Activated CD4-positive, alpha-beta memory T cell treated with anti-CD3 and anti-CD28 coated beads for 36 hours (primary cell): ENCODE data around the gene HOXA6. TPM values are rescaled to one million over a fixed set of nuclear protein-coding genes. Genes with fewer than 3 reads are reported as not detected.

Experiments
- CTCF ChIA-PET: fragments of 350-600 bp; sonication (Branson Sonifier 250); formaldehyde crosslinking; loops from one replicate; lab custom pipeline; 2021; ENCODE audit warnings: antibody characterized with exemption, inconsistent platforms; lab: Charles Lee
- POLR2A ChIA-PET: fragments of 350-600 bp; sonication (Branson Sonifier 250); formaldehyde crosslinking; loops from one replicate; lab custom pipeline; 2021; ENCODE audit warnings: antibody characterized with exemption; lab: Charles Lee
- DNase-seq: peaks from one replicate; pipeline ENCODE4 v3.0.0-alpha.2; 2020
- H3K27ac Mint-ChIP-seq: one replicate; pipeline ENCODE4 v1.8.0; 2021; ENCODE audit warnings: mixed read lengths
- H3K27me3 Mint-ChIP-seq: one replicate; pipeline ENCODE4 v1.8.0; 2021; ENCODE audit warnings: mixed read lengths
- H3K36me3 Mint-ChIP-seq: one replicate; pipeline ENCODE4 v1.8.0; 2021; ENCODE audit warnings: mixed read lengths
- H3K4me1 Mint-ChIP-seq: one replicate; pipeline ENCODE4 v1.8.0; 2021; ENCODE audit warnings: low read depth, mixed read lengths
- H3K4me3 Mint-ChIP-seq: one replicate; pipeline ENCODE4 v1.8.0; 2021; ENCODE audit warnings: mild to moderate bottlenecking, mixed read lengths
- H3K9me3 Mint-ChIP-seq: one replicate; pipeline ENCODE4 v1.8.0; 2021; ENCODE audit warnings: mixed read lengths
- intact Hi-C: fragments of 100-400 bp; cut with micrococcal nuclease; formaldehyde crosslinking; loops from one replicate; pipeline ENCODE4 v1.15.1; 2023
- total RNA-seq, 2 experiments: library from RNA; stranded (reverse); gene quantifications; one replicate each; pipeline ENCODE4 v1.2.3, GENCODE V29; 2021

The HOXA6 gene
- total RNA-seq, 2 experiments from 2014 or later, result not detected

DNA sequence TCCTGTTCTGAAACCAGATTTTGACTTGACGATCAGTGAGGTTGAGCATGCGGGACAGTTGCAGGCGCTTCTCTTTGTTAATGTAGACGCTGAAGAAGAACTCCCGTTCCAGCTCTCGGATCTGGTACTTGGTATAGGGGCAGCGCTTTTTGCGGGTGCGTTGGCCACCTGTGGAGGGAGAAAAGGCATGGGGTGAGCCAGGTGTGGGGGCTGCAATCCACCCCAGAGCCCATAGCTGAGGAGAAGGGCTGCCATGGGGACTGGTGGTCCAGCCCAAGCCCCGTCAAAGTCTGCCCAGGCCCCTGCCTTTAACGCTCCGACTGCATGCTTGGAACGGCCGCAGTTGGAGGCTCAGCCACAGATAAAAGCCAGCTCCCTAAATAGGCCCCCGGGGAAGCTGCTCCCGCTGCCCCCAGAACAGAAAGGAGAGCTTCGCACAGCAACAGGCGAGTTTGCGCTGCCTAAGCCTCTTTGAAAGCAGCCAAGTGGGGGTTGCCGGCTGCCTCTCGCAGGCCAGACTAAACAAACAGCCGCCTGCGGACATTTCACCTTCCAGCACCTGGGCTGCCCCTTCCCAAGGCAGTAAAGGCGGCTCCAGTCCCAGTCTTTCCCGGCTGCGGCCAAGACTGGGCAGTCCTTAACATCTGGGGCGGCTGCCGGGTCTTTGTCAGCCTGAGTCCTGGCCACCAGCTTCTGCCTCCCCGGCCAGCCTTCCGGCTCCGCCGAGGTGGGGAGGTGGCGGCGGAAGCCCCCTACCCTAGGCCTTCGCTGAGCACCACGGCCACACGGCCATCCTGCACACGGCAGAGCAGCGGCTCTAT is 35.5 kb upstream of the HOXA6 start:
- no peak overlapping the region for H3K4me3 Mint-ChIP-seq
- CTCF ChIA-PET, result interaction anchor here (0.7 to 6.5 kb wide), 5 partner anchors 12 to 22 kb away, joined by 3 to 45 read pairs (median 7); partner anchors contain the start of gene HOXA9
- H3K27ac Mint-ChIP-seq, result no peak overlapping the region
- peaks cover 4% of the 10 kb centered on the region for H3K36me3 Mint-ChIP-seq
- peak; percentile 9 for DNase-seq
- H3K27me3 Mint-ChIP-seq, result peaks cover 71% of the 10 kb centered on the region
- no peaks in the 10 kb centered on the region for H3K9me3 Mint-ChIP-seq
- intact Hi-C loops, result no loop called here
- POLR2A ChIA-PET, result interaction anchor here (1.0 kb wide), 1 partner anchor 13 kb away, joined by 3 read pairs; no protein-coding TSS in a partner anchor
- peaks cover 37% of the 10 kb centered on the region for H3K4me1 Mint-ChIP-seq

DNA sequence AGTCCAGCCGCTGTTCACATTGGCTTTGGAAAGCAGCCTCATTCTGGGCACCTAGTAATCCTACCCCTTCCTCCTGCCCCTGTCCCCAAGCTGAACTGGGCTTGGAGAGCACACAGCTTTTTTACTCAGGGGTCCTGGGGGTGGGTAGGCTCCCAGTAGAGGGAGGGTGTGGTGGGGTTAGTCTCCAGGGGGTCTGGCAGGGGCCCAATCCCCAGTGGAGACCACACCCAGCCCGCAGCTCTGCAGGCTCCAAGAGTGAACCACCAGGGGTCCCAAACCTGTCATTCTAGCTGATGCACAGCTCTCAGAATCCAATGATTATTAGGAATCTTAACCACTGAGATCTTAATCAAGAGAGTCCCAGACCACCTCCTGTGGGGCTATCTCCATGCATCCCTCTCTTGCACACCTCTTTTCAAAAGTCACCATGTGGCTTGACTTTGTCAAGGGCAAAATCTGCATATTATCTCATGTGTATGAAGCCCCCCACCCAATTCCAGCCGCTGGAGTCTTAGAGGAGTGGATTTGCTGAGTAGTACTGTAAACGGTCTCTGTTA is 34.8 kb upstream of the HOXA6 start:
- no peak overlapping the region for H3K27ac Mint-ChIP-seq

DNA sequence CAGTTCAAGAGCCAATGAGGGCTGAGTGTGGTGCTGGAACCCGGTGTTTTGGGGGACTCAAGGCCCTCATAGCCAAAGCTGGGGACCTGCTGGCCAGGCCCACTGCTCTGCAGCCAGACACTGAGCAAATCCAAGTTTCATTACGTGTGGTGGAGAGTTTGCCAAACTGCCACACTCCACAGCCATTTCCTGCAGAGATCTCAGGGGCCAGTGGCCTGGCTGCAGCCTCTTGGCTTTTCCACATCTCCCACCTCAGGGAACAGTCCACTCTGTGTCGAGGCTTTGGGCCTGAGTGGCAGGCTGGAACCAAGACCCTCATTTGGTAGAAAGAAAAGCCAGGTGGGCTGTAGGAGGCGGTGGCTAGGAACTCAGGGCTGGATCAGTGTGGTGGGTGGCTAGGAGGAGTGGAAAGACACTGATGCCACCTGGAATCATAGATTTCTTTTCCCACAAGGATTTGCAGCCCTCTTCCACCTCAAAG is 34.3 kb upstream of the HOXA6 start:
- no peaks in the 10 kb centered on the region for H3K9me3 Mint-ChIP-seq
- H3K4me1 Mint-ChIP-seq, result peaks cover 28% of the 10 kb centered on the region
- H3K27ac Mint-ChIP-seq, result no peak overlapping the region
- DNase-seq, result peak; percentile 4
- ChIA-PET POLR2A (interaction anchor here (1.0 kb wide), 1 partner anchor 14 kb away, joined by 3 read pairs; no protein-coding TSS in a partner anchor), CTCF (interaction anchor here (1.0 to 6.5 kb wide), 5 partner anchors 11 to 32 kb away, joined by 3 to 45 read pairs (median 4); no protein-coding TSS in a partner anchor)
- peaks cover 67% of the 10 kb centered on the region for H3K27me3 Mint-ChIP-seq
- H3K4me3 Mint-ChIP-seq, result no peak overlapping the region
- intact Hi-C loops, result no loop called here
- peaks cover 4% of the 10 kb centered on the region for H3K36me3 Mint-ChIP-seq

More for the DNA sequence above, 34.8 kb upstream of the HOXA6 start:
- ChIA-PET CTCF (interaction anchor here (0.7 to 6.5 kb wide), 7 partner anchors 12 to 33 kb away, joined by 3 to 45 read pairs (median 4); partner anchors contain the start of gene HOXA9), POLR2A (interaction anchor here (1.0 kb wide), 1 partner anchor 14 kb away, joined by 3 read pairs; no protein-coding TSS in a partner anchor)
- peaks cover 4% of the 10 kb centered on the region for H3K36me3 Mint-ChIP-seq
- no peak for DNase-seq
- H3K4me1 Mint-ChIP-seq, result peaks cover 31% of the 10 kb centered on the region
- no peaks in the 10 kb centered on the region for H3K9me3 Mint-ChIP-seq
- peaks cover 69% of the 10 kb centered on the region for H3K27me3 Mint-ChIP-seq
- H3K4me3 Mint-ChIP-seq, result no peak overlapping the region
- intact Hi-C loops, result no loop called here

DNA sequence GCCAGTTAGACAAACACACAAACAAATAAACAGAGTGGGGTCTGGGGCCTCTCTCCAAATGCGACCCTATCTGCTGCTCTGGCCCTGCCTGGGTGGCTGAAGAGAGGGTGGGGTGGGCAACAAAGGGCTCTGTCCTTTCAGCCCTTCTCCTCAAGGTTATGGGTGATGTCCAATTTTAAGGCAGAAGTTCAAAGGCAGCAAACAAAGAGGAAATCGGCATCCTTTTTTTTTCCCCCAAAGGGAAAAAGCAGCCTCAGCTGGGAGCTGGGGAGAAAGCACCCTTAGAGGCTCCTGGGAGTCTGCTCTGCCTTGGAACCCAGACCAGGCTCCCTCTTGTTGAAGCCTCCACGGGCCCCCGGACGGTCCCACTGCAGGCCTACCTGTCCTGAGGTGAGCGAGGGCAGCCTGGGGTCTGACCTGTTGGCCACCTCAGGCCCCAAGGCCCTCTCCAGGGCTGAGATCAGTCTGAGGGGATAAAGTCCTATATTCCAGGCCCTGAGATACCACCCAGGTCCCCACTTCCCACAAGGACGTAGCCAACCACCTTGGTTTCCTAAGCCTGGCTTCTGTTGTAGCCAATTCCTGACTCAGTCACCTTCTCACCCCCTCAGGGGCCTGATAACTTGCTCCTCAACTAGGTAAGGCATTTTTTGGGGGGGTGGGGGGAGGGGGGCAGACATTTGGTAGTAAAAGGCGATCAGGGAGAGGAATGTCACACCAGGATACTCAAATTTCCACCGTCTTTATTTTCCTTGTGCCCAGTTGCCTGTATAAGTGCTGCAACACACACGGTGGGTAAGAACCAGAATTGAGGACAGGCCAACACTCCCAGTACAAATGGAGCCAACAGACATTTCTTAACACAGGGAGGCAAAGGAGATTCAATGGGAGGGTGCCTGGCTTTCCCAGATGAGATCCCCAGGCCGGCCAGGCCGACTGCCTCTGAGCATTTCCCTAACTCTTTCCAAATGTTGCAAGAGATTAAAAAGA is 33.2 kb upstream of the HOXA6 start:
- Mint-ChIP-seq H3K4me3 (no peak overlapping the region), H3K36me3 (peaks cover 4% of the 10 kb centered on the region), H3K27ac (no peak overlapping the region), H3K9me3 (no peaks in the 10 kb centered on the region), H3K27me3 (peaks cover 69% of the 10 kb centered on the region), H3K4me1 (peaks cover 21% of the 10 kb centered on the region)
- ChIA-PET POLR2A (no interaction called here), CTCF (interaction anchor here (0.5 to 3.4 kb wide), 30 partner anchors 10 to 1443 kb away, joined by 3 to 22 read pairs (median 4); partner anchors contain the start of gene HOXA9)
- DNase-seq, result peak; percentile 1
- intact Hi-C loops, result no loop called here

DNA sequence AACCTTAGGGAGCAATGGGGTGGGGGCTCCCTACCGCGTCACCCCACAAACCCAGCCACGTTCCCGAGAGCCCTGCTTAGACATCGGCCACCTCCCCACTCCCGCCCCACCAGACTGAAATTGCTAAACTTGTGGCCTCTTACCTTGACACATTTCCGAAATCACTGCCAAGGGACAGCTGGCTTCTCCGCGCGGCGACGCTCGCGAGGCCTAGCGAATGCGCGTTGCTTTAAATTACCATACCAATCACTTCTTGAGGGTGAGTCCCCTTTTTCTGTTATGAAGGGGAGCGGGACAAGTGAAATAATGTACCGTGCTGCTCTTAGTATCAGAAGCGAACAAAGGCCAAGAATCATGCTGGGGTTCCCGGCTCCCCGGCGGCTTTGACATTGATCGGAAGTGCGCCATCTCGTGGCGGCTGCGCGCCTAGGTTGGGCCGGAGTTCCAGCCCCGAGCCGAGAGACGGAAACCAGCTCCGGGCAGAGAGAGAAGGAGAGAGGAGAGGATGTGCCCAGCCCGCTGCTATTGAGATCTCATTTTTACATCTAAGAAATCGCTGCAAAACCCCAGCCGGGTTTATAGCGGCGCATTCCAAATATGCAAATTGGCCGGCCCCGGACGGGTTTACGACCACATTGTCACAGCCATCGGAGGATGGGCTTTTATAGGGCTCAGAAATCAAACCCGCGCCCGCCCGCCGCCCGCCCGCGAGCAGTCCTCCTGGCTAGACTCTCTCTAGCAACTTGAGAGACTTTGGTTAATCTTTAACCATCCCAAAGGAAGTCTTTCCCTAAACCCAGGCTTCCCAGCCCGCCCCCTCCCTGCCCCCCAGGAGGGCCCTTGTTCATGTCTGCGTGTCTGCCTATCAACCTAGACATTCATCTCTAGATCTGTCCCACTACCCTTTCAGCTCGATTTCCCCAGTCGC is 32.2 kb upstream of the HOXA6 start:
- DNase-seq, result peak; percentile 68
- ChIA-PET POLR2A (no interaction called here), CTCF (interaction anchor here (0.5 to 3.4 kb wide), 32 partner anchors 9 to 1770 kb away, joined by 3 to 22 read pairs (median 4); partner anchors contain the start of genes HOXA5 and HOXA9)
- Mint-ChIP-seq H3K27ac (no peak overlapping the region), H3K9me3 (no peaks in the 10 kb centered on the region), H3K36me3 (peaks cover 2% of the 10 kb centered on the region), H3K4me3 (no peak overlapping the region), H3K27me3 (peaks cover 69% of the 10 kb centered on the region), H3K4me1 (peaks cover 13% of the 10 kb centered on the region)
- intact Hi-C loops, result loop anchor here (5.0 kb wide), 1 partner anchor 1322 kb away; no protein-coding TSS in a partner anchor

DNA sequence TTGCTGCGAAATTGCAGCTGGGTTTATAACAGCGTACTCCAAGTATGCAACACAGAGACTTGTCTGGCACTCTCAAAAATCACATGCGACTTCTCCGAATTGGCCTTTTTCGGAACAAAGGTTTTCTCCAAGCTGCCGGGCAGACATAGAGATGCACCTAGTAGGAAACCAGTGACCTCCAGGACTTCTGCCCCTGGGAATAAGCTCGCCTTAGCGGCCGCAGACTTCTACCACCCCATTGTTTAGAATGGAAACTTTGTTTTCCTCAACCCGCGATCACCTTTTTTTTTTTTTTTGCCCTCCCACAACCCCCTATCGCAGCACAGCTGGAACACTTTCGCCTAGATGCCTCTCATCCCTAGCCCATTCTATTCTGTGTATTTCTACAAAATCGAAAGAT is 31.5 kb upstream of the HOXA6 start:
- POLR2A ChIA-PET, result no interaction called here
- no peak for DNase-seq
- intact Hi-C loops, result loop anchor here (5.0 kb wide), 1 partner anchor 1322 kb away; no protein-coding TSS in a partner anchor
- Mint-ChIP-seq H3K4me3 (no peak overlapping the region), H3K27me3 (peaks cover 71% of the 10 kb centered on the region), H3K36me3 (no peaks in the 10 kb centered on the region), H3K9me3 (no peaks in the 10 kb centered on the region), H3K27ac (no peak overlapping the region), H3K4me1 (peaks cover 12% of the 10 kb centered on the region)
- CTCF ChIA-PET, result interaction anchor here (1.1 to 3.4 kb wide), 20 partner anchors 8 to 809 kb away, joined by 3 to 22 read pairs (median 6); partner anchors contain the start of genes HOXA5 and HOXA9

DNA sequence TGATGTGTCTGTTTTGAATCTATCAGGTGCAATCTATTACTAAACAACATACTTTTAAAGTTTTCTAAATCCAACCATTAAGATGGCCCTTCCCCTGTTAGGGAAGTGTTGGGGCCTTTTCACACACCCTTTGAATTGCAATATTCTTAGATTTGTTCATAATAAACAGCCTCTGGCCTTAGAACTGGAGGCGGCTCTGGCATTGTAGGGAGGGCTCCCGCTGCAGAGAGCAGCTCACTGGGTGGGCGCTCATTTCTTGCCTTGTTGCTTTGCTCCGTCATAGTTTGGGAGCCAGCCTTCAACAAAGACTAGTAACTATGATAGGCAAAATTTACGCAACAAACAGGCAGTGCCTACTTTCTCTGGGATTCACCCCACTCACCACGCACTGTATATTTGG is 30.8 kb upstream of the HOXA6 start:
- peak; percentile 2 for DNase-seq
- no peak overlapping the region for H3K4me3 Mint-ChIP-seq
- intact Hi-C loops, result loop anchor here (5.0 kb wide), 1 partner anchor 1321 kb away; no protein-coding TSS in a partner anchor
- no peak overlapping the region for H3K27ac Mint-ChIP-seq
- ChIA-PET CTCF (interaction anchor here (1.4 to 3.4 kb wide), 8 partner anchors 10 to 491 kb away, joined by 3 to 22 read pairs (median 10); partner anchors contain the start of genes HOXA5 and HOXA9), POLR2A (no interaction called here)
- H3K36me3 Mint-ChIP-seq, result no peaks in the 10 kb centered on the region
- H3K4me1 Mint-ChIP-seq, result peaks cover 10% of the 10 kb centered on the region
- H3K27me3 Mint-ChIP-seq, result peaks cover 67% of the 10 kb centered on the region
- H3K9me3 Mint-ChIP-seq, result no peaks in the 10 kb centered on the region

DNA sequence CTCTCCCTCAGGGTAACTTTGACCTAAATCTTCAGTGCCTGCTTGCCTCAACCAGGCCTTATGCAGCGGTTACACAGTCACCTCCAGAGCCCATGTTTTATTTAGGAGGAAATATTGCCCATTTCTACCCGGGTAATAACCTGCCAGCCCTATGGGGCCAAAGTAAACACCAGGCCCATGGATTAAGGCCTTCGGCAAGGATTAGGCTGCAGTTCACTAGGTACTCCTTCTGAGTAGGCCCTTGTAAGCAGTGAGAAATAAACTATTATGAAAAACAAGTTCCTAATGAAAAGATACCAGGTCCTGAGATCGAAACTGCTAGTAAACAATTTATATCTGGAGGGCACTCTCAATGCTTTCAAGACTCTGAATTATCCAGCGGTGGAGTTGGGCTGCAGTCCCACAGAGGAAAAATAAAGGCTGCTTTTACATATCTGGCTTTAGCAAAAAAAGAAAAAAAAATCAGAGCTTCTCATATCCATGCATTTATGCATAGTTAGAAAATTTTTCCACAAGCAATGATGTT is 30.3 kb upstream of the HOXA6 start:
- ChIA-PET POLR2A (no interaction called here), CTCF (interaction anchor here (3.4 kb wide), 1 partner anchor 17 kb away, joined by 19 read pairs; no protein-coding TSS in a partner anchor)
- Mint-ChIP-seq H3K36me3 (no peaks in the 10 kb centered on the region), H3K4me1 (peaks cover 10% of the 10 kb centered on the region), H3K4me3 (no peak overlapping the region), H3K9me3 (no peaks in the 10 kb centered on the region), H3K27ac (no peak overlapping the region), H3K27me3 (peaks cover 66% of the 10 kb centered on the region)
- peak; percentile 1 for DNase-seq
- intact Hi-C loops, result loop anchor here (5.0 kb wide), 1 partner anchor 1321 kb away; no protein-coding TSS in a partner anchor

DNA sequence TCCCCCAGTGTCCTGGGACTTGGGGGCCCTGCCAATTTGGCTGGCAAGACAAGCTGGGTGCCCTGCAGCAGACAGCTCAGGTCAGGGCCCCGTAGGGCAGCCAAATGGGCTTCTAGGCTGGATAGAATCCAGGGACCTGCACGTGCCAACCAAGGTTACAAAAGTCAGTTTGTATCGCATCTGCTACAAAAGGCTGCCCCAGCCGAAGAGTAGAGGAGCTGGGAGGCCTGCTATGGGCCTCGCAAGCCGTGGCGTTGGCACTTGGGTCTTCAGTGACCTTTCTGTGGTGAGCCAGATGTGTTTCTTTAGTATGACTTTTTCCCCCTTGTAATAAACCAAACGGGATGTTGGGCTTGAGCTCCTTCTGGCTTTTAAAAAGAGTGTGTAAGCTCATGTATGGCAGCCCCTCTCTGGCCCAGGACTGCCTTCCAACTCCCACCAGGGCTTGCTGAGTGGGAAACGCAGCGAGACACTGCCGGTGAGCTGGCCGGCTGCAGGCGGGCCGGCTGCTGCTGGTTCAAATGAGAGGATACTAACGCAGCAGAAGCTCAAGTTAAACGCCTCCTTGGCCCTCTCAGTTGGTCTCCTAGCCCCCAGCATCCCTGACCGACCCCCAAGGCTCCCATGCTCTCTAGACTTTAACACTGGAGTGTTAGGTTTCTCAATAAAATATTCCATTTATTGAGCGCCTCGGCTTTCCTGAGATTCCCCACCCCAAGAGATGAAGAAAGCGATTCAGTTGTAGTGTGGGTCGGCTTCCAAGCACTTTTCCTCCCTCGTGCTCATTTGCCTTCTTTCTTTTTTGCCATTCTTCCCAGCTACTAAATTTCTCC is 29.6 kb upstream of the HOXA6 start:
- intact Hi-C loops, result loop anchor here (5.0 kb wide), 1 partner anchor 1320 kb away; no protein-coding TSS in a partner anchor
- Mint-ChIP-seq H3K9me3 (no peaks in the 10 kb centered on the region), H3K27me3 (peaks cover 66% of the 10 kb centered on the region), H3K27ac (no peak overlapping the region), H3K4me3 (no peak overlapping the region), H3K36me3 (no peaks in the 10 kb centered on the region), H3K4me1 (peaks cover 13% of the 10 kb centered on the region)
- POLR2A ChIA-PET, result no interaction called here
- CTCF ChIA-PET, result interaction anchor here (1.2 to 3.4 kb wide), 3 partner anchors 16 to 26 kb away, joined by 3 to 19 read pairs (median 5); no protein-coding TSS in a partner anchor
- DNase-seq, result peak; percentile 5
